ENCODE measurements around the gene GPR179.

- TF ChIP-seq ZNF70 (CRISPR knock-in tag; IDR thresholded peaks at IDR 0.05) (no peak), RARB (CRISPR knock-in tag; IDR thresholded peaks at IDR 0.05) (no peak), ZNF8 (CRISPR knock-in tag; IDR thresholded peaks at IDR 0.05) (no peak), POU6F1 (CRISPR knock-in tag; IDR thresholded peaks at IDR 0.05; ENCODE audit: borderline replicate concordance, low read depth) (no peak), ZNF565 (CRISPR knock-in tag; conservative IDR thresholded peaks at IDR 0.05; ENCODE audit: low read depth) (no peak), PPARA (CRISPR knock-in tag; IDR thresholded peaks at IDR 0.05; ENCODE audit: borderline replicate concordance) (no peak), PATZ1 (CRISPR knock-in tag; IDR thresholded peaks at IDR 0.05; ENCODE audit: borderline replicate concordance) (no peak)
Observed at GRCh38 chr17:38369124-38369886, 25.5 kb upstream of the GPR179 start.

Measured in SK-N-SH treated with all-trans-retinoic acid at 6 μM for 48 hours (cell line).